HG03521 (cell line): Measurements from ENCODE around the gene NDUFB7.
"Not testable (repeated sequence)": the region's sequence is repeated elsewhere in the genome, so short reads cannot be mapped to it uniquely, and the experiment has no call there.

Experiments used
- ATAC-seq: cut with Tn5 transposase; IDR thresholded peaks from one replicate; pipeline ENCODE4 v1.9.1; 2021; ENCODE audit warnings: mild to moderate bottlenecking, moderate library complexity; ENCODE audit not compliant: unreplicated experiment

NDUFB7 gene

GRCh38 chr19:14575428-14575980 lies 3.6 kb upstream of the NDUFB7 start:
- ATAC-seq = no peak

- ATAC-seq = no peak
These were observed 870 bp downstream of the NDUFB7 start for GRCh38 chr19:14570864-14571527.

GRCh38 chr19:14567079-14567478 lies 4.8 kb downstream of the NDUFB7 start:
- ATAC-seq = no peak

GRCh38 chr19:14566712-14567077 lies 5.2 kb downstream of the NDUFB7 start:
- ATAC-seq = no peak

GRCh38 chr19:14565765-14566711 lies 5.8 kb downstream of the NDUFB7 start:
- no peak for ATAC-seq

GRCh38 chr19:14565298-14565679 lies 6.6 kb downstream of the NDUFB7 start:
- no peak for ATAC-seq

- not testable (repeated sequence) for ATAC-seq
These were observed 7.1 kb downstream of the NDUFB7 start for GRCh38 chr19:14564652-14565297.

GRCh38 chr19:14563989-14564651 lies 7.7 kb downstream of the NDUFB7 start:
- no peak for ATAC-seq

GRCh38 chr19:14563590-14563926 lies 8.3 kb downstream of the NDUFB7 start:
- ATAC-seq = no peak

- ATAC-seq = no peak
These were observed 8.9 kb downstream of the NDUFB7 start for GRCh38 chr19:14562660-14563589.

GRCh38 chr19:14561847-14562351 lies 10.0 kb downstream of the NDUFB7 start:
- ATAC-seq = no peak

GRCh38 chr19:14561249-14561648 lies 10.6 kb downstream of the NDUFB7 start:
- ATAC-seq = no peak

GRCh38 chr19:14560776-14561108 lies 11.1 kb downstream of the NDUFB7 start:
- ATAC-seq = no peak

- no peak for ATAC-seq
These were observed 11.7 kb downstream of the NDUFB7 start for GRCh38 chr19:14559916-14560775.

- no peak for ATAC-seq
These were observed 13.3 kb downstream of the NDUFB7 start for GRCh38 chr19:14558370-14559066.

GRCh38 chr19:14556662-14557188 lies 15.1 kb downstream of the NDUFB7 start:
- ATAC-seq = no peak

GRCh38 chr19:14555918-14556661 lies 15.8 kb downstream of the NDUFB7 start:
- ATAC-seq = no peak
